Measurements from ENCODE around the gene DEPDC5.

- no peak for TF ChIP-seq CTCF (IDR thresholded peaks at IDR 0.05)
- TF ChIP-seq POLR2AphosphoS5 (IDR thresholded peaks at IDR 0.05): no peak
- TF ChIP-seq POLR2A (IDR thresholded peaks at IDR 0.05): no peak
Observed at GRCh38 chr22:31776231-31776630, 22.4 kb downstream of the DEPDC5 start.

Measured in sigmoid colon (tissue), 4 donors.